Renal cortical epithelial cell (primary cell): ENCODE measurements around the gene NISCH. TPM values are rescaled to one million over a fixed set of nuclear protein-coding genes. Genes with fewer than 3 reads are reported as not detected.

Source experiments
- DNase-seq: peaks from one replicate; pipeline ENCODE4 v3.0.0-alpha.2; 2011; ENCODE audit warnings: low read depth
- total RNA-seq: library from RNA; depleted of rRNA; stranded (reverse); fragments of >200 nt; gene quantifications from 2 replicates; pipeline ENCODE4 v1.2.3, GENCODE V29; 2014

NISCH gene
- total RNA-seq, 1 donor from 2014 or later: 111 TPM

DNA sequence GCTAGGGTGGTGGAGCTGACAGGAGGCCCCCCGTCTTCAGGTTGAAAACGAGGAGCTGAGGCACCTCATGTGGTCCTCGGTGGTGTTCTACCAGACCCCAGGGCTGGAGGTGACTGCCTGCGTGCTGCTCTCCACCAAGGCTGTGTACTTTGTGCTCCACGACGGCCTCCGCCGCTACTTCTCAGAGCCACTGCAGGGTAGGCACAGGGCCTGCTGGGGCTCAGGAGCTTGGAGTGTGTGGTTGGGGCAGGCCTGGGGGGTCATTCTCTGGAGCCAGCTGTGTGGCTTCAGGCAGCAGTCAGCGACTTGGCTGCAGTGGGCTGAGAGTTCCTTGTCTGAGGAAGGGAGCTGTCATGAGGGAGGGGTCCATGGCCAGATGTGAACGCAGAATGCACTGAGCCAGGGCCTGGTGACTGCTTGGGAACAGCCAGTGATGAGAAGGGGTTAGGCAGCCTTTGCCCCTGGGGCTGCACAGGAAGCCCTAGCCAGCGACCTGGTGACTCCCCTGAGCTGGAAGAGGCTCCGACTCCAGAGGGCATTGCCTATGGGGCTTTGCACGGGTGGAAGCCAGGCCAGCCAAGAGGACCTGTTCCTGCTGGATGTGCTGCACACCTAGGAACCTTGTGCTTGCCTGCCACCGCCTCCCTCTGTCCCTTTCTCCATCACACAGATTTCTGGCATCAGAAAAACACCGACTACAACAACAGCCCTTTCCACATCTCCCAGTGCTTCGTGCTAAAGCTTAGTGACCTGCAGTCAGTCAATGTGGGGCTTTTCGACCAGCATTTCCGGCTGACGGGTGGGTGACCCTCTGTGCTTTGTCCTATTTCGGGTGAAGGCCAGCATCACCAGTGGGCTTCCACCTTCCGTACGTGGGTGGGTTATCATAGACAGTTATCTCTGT, 34.9 kb downstream of the NISCH start:
- no peak for DNase-seq

DNA sequence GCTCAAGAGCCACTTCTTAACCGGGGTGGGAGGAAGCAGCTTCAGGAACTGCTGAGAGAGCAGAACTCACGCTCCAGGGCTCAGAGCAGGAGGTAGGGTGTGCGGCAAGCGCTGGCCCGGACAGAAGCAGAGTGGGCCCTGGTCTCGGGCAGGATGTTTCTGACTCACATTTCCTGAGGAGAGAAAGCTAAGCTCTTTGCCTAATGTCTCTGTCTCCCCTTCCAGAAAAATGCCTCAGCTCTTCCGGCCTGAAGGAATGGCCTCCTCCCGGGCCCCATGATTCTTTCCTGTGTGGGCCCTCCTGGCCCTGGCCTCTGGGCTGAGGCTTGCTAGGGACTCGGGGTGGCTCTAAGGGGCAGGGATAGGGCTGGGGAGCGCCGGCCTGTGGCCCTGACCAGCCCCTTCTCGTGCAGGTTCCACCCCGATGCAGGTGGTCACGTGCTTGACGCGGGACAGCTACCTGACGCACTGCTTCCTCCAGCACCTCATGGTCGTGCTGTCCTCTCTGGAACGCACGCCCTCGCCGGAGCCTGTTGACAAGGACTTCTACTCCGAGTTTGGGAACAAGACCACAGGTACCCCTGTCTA, 35.6 kb downstream of the NISCH start:
- peak; percentile 24 for DNase-seq

DNA sequence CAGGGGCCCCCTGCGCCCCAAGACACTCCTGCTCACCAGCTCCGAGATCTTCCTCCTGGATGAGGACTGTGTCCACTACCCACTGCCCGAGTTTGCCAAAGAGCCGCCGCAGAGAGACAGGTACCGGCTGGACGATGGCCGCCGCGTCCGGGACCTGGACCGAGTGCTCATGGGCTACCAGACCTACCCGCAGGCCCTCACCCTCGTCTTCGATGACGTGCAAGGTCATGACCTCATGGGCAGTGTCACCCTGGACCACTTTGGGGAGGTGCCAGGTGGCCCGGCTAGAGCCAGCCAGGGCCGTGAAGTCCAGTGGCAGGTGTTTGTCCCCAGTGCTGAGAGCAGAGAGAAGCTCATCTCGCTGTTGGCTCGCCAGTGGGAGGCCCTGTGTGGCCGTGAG, 36.7 kb downstream of the NISCH start:
- no peak for DNase-seq

DNA sequence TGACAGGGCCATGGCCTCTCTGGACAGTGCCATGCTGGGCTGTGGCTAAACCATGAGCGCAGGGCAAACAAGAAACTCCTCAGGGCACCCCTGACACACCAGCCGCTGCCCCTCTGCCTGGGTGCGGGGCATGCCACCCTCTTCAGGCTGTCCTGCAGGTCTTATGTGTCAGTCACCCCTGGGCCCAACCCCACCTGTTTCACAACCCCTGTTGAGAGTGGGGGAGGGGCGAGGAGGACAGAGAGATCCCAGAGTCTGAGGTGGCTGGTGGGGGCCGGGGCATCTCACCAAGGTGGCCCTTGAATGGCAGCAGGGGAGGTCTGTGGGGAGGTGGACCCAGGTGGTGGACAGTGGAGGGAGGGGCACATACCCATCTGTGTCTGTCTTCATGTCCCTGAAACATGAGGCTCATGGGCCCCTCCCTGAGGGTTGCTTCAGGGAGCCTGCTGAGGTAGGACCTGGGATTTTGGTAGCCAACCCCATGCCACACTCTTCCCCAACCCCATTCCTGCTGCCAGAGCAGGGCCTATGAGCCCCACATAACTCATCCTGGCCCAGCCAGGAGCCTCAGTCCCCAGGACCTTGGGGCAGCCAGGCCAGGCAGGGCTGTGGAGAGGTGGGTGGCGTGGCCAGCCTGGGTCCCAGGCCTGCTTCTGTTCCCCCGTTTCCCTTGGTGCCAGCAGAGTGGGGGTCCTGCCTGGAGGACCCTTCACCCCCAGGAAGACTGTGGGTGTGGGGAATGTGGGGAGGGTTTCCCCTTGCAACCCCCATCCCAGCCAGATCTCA, 38.0 kb downstream of the NISCH start:
- no peak for DNase-seq

DNA sequence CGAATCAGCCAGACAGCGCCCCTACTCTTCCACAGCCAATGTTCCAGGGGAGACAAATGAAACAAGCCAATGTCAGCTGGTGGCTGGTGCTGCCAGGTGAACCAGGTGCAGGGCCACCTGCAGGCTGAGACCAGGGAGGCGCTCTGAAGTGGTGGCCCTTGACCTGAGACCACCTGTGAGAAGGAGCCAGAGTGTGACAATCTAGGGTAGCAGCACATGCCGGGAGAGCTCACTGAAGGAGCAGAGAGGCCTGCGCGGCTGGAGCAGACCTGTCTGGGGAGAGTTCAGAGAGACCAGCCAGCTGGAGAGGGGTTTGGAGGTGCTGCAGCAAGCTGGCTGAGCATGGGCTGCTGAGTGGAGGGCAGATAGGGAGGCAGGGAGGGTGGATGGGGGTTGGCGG, 39.0 kb downstream of the NISCH start:
- DNase-seq: no peak

DNA sequence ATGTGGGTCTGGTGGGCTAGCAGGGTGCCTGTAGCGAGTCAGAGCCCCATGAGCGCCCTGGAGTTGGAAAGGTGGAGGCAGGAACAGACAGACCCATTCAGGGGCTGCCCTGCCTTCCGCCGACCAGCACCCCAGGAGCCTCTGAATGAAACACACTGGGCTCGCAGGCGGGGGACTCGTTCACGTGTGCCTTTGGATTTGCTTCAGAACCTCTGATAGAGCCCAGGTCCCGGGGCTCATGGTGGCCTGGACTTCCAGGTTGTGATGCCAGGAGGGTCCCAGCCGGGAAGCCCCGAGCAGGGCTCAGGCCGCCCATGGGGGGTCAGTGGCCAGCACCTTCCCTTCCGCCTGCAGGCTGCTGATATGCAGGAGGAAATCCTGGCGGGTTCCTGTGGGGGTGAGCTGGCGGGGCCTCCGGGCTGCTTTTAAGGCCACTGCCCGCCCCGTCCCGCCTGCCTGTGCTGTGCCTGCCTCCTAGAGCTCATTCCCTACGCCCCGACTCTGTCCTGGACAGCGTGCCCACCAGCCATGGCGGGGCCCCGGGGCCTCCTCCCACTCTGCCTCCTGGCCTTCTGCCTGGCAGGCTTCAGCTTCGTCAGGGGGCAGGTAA, 39.6 kb downstream of the NISCH start, which contains the start of gene STAB1:
TSS of gene STAB1 (plus strand) at position 453 of the 610 bp plus-strand sequence. CDS start at position 529, 76 bp downstream.
- no peak for DNase-seq

DNA sequence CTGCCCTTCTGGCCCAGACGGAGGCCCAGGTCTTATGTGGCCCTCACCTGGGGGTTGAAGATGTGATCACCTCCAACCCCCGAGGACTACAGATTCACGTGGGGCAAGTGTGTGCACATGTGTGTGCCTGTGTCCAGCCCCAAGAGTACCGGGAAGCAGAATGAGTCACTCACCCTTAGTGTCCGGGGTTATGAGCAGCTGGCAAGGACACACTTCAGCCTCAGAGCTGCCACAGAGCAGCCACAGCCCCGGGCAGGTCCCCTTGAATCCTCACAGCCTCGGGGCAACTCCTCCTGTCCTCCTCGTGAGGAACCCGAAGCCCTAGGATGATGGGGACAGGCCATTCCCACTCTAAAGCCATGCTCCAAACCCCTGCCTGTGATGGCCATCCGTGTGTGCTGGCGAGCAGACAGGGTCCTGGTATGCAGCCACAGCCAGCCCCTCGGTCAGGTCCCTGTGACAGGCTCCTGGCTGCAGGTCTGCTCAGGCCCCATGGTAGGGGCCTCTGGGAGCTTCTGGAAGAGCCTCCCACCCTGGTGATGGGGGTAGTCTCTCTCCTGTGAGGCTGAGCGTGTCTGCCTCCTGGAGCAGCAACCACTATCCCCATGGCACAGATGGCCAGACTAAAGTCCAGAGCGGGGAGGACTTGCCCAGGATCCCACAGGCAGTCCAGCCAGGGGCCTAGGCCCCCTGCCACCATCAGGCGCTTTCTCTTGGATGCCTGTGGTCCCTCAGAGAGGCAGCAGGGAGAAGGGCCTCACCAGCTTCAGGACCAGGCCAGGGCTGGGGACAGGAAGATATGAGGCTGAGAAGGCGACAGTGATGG, 40.6 kb downstream of the NISCH start:
- DNase-seq: peak; percentile 74

DNA sequence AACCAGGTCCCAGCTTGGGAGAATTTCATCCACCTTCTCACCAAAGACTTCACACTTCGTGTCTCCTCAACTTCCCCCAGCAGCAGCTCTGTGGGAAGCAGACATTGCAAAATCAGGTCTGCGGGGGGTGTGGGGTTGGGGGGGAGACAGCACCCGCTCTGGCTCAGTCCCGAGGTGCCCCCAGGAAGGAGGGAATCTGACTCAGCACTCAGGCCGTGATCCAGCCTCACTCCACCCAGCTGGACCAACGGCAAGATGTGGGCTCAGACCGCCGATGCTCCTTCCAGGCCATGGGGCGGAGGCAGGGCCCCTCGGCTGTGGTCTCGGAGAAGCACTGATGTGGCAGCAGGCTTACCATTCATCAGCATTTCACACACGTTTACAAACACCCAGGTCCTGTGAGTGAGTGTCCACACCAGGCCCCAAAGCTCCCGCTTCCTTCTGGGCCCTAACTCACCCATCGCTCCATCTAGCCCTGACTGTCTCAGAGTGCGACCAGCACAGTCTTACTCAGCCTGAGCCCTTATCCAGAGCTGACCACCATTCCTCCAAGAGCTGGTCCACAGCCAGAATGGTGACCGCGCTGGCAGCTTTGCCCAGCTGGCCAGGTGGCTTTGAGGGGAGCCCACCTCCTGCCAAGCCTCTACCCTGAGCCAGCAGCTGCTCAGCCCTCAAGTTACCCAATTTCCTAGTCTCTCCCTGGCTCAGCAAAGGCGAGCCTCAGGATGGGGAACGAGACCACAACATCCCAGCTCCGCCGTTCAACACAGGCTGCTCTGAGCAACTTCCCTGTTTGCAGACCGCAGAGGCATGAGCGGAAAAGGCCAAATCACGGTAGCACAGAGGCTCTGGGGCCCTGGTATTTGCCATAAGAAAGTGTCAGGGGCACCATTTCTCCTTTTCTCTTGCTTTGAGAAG, 43.0 kb downstream of the NISCH start:
- peak; percentile 72 for DNase-seq

DNA sequence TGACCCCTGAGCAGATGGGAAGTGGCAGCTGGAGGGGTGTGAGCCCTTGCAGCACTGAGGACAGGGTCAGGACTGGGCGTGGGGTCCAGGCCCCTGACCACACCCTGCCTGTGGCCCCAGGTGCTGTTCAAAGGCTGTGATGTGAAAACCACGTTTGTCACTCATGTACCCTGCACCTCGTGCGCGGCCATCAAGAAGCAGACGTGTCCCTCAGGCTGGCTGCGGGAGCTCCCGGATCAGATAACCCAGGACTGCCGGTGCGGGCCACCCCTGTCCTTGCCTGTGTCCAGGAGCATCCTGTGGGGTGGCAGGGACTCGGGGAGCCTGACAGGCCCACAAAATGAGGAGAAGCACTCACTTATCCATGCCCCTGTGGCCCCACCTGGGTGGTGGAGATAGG, 45.6 kb downstream of the NISCH start:
- no peak for DNase-seq

DNA sequence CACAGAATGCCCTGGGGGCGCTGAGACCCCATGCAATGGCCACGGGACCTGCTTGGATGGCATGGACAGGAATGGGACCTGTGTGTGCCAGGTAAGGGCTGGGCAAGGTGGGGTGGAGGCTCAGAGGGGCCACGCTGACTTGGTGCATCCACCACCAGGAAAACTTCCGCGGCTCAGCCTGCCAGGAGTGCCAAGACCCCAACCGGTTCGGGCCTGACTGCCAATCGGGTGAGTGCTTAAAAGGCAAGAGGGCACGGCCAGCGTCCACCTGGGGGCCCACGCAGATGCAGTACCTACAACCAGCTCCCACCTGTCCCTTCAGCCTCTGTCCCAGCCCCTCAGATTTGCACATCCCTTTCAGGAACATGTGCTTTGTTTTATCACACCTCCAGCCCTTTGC, 46.6 kb downstream of the NISCH start:
- DNase-seq: no peak

DNA sequence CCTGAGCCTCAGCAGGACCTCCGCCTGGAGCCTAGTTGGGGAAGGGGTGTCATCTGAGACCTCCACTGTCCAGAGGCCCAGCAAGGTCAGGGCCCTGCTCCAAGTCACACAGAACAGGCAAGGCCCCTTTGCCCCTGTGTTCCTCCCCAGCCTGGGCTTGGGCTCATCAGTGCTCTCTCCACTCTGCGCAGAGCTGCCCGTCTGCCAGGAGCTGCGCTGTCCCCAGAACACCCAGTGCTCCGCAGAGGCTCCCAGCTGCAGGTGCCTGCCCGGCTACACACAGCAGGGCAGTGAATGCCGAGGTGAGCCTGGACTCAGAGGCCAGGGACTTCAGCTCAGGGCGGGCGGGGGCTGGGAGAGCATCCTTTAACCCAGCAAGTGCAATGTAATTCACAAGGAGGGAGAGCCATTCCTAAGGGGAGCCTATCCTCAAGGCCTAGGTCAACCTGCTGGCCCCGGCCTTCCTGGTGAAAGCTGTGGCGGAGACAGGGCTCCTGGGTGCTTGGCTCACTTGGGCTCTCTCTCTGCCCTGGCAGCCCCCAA, 47.5 kb downstream of the NISCH start:
- no peak for DNase-seq

DNA sequence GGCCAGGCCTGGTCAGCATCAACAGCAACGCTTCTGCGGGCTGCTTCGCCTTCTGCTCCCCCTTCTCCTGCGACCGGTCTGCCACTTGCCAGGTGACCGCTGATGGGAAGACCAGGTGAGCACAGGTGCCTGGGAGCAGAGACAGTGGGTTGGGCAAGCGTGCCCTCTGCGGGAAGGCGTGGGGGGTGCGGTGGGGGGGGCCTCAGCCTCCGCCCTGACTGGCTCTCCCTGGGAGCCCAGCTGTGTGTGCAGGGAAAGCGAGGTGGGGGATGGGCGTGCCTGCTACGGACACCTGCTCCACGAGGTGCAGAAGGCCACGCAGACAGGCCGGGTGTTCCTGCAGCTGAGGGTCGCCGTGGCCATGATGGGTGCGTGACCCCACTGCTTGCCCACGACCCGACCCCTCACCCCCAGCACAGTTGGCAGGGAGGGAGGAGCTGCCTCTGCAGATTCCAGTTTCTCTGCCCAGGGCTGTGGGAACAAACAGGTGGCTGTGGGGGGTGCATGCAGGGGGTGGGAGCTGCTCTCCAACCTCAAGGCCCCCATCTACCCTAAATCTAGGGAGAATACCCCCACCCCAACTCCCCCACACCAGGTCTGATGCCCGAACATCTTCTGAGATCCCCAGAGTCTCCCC, 48.5 kb downstream of the NISCH start:
- no peak for DNase-seq

DNA sequence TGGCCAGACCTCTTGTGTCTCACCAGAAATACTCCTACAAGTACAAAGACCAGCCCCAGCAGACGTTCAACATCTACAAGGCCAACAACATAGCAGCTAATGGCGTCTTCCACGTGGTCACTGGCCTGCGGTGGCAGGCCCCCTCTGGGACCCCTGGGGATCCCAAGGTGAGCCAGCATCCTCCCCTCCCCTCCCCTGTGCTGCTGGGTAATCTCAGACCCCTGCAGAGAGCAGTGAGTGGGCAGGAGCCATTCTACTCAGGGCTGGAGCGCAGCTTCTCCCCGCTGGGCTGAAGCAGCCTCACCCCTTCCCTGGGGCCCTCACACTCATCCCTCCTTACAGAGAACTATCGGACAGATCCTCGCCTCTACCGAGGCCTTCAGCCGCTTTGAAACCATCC, 49.6 kb downstream of the NISCH start:
- DNase-seq: no peak

DNA sequence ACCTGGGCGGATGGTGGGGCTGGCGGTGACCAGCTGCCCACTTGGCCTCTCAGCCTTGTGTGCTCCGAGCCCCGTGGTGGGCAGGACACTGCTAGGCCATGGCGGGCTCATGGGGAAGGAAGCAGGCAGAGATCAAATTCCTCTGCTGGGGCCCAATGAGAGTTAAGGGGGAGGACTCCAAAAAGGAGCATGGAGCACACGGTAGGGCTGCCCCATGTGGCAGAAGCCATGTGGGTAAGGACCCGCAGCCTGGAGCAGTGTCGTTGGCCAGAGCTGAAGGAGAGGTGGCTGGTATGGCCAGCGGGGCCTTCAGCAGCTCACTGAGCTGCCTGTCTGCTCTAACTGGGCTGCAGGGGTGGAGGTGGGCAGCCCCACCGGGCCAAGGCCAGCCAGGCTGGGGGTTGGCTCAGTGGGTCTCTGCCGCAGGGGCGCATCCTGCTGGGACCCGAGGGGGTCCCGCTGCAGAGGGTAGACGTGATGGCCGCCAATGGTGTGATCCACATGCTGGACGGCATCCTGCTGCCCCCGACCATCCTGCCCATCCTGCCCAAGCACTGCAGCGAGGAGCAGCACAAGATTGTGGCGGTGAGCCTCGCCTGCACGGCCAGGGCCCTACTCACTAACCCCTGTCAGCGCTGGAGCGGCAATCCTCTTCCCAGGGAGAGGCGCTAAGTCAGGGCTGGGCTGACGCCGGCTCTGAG, 51.0 kb downstream of the NISCH start:
- DNase-seq: no peak

DNA sequence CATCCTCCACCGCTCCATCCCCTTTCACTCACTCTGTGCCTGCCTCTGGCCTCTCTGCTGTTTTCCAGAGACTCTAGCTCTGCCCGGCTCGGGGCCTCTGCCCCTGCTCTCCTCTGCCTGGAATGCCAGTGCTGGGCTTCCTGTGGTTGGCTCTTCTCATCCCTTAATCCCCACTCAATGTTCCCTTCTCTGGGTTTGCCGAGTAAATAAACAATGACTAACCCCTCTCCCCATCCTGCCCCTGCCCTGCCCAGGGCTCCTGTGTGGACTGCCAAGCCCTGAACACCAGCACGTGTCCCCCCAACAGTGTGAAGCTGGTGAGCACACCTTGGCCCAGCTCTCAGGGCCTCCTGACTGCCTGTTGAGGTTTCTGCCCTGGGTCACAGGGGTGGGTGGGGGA, 52.0 kb downstream of the NISCH start:
- peak; percentile 77 for DNase-seq

DNA sequence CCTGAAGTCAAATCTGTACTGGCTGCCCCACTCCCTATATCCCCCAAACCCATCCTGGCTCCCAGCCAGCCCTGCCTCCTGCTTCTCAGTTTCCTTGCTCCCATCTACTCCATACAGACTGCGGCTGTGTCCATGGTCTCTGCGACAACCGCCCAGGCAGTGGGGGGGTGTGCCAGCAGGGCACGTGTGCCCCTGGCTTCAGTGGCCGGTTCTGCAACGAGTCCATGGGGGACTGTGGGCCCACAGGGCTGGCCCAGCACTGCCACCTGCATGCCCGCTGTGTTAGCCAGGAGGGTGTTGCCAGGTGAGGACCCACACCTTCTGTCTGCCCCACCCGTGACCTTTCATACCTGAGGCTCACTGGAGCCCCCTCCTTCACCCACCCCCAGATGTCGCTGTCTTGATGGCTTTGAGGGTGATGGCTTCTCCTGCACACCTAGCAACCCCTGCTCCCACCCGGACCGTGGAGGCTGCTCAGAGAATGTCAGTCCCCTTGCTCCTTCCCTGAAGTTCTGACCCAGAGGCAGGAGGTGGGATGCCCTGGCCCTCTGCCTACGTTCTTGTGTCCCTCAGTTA, 54.4 kb downstream of the NISCH start:
- no peak for DNase-seq

DNA sequence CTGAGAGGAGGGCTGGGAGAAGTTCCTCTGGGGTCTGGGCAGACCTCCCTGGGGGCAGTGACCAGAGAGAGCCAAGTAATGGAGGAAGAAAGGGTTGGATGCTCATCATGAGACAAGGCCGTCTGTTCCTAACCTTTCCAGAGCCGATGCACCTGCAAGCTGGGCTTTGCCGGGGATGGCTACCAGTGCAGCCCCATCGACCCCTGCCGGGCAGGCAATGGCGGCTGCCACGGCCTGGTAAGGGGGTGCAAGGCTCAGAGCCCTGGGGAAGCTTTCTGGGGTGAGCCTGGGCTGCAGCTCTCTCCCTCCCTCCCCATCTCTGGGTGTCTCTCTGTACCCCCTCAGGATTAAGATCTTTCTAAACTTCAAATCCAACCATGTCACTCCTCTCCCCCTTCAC, 56.1 kb downstream of the NISCH start:
- DNase-seq: no peak

DNA sequence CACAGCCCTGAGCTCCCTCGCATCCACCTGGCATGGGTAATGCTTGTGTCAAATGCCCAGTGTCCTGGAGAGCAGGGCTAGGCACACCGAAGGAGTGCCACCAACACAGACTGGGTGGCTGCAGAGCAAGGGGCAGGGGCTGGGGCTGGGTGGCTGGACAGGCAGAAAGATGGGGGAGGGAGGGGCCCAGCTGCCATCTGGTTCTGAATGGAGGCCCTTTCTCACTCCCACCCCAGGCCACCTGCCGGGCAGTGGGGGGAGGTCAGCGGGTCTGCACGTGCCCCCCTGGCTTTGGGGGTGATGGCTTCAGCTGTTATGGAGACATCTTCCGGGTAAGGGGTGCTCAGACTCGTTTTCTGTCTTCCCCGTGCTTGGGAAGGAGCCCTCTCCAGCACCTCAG, 56.7 kb downstream of the NISCH start:
- DNase-seq: no peak
